GM21737 (cell line): Measurements from ENCODE around the gene PRDM16.

Experiments
- ATAC-seq: cut with Tn5 transposase; IDR thresholded peaks from one replicate; pipeline ENCODE4 v1.9.1; 2021; ENCODE audit warnings: mild to moderate bottlenecking, moderate library complexity; ENCODE audit not compliant: unreplicated experiment

PRDM16 gene

GRCh38 chr1:3327936-3328590, 259.1 kb downstream of the PRDM16 start:
- no peak for ATAC-seq

- no peak for ATAC-seq
These were observed 260.8 kb downstream of the PRDM16 start for GRCh38 chr1:3329640-3330281.

- ATAC-seq: no peak
These were observed 261.8 kb downstream of the PRDM16 start for GRCh38 chr1:3330771-3331245.

GRCh38 chr1:3331564-3331963, 262.6 kb downstream of the PRDM16 start:
- no peak for ATAC-seq

- no peak for ATAC-seq
These were observed 263.0 kb downstream of the PRDM16 start for GRCh38 chr1:3332043-3332442.

- ATAC-seq: no peak
These were observed 263.7 kb downstream of the PRDM16 start for GRCh38 chr1:3332662-3333061.

GRCh38 chr1:3333903-3334302, 264.9 kb downstream of the PRDM16 start:
- ATAC-seq: no peak

GRCh38 chr1:3334366-3334765, 265.4 kb downstream of the PRDM16 start:
- ATAC-seq: no peak

- no peak for ATAC-seq
These were observed 267.0 kb downstream of the PRDM16 start for GRCh38 chr1:3335754-3336640.

- no peak for ATAC-seq
These were observed 267.9 kb downstream of the PRDM16 start for GRCh38 chr1:3336641-3337630.

GRCh38 chr1:3337798-3338724, 269.1 kb downstream of the PRDM16 start:
- no peak for ATAC-seq

GRCh38 chr1:3338725-3339070, 269.7 kb downstream of the PRDM16 start:
- no peak for ATAC-seq

- ATAC-seq: no peak
These were observed 270.9 kb downstream of the PRDM16 start for GRCh38 chr1:3339856-3340255.

- no peak for ATAC-seq
These were observed 271.7 kb downstream of the PRDM16 start for GRCh38 chr1:3340548-3341235.

GRCh38 chr1:3341236-3341994, 272.4 kb downstream of the PRDM16 start:
- ATAC-seq: no peak

GRCh38 chr1:3342960-3343359, 274.0 kb downstream of the PRDM16 start:
- ATAC-seq: no peak

- ATAC-seq: no peak
These were observed 275.4 kb downstream of the PRDM16 start for GRCh38 chr1:3344395-3344794.

GRCh38 chr1:3345792-3346191, 276.8 kb downstream of the PRDM16 start:
- no peak for ATAC-seq
